ENCODE measurements around the gene DOCK9.

GRCh38 chr13:98918771-98919170, 59.1 kb downstream of the DOCK9 start:
- no peak for TF ChIP-seq CTCF (IDR thresholded peaks at IDR 0.05; ENCODE audit: low read length)
- no peak for TF ChIP-seq EZH2phosphoT487 (IDR thresholded peaks at IDR 0.05; ENCODE audit: low read length)
- TF ChIP-seq EZH2 (optimal IDR thresholded peaks at IDR 0.05; ENCODE audit: low read depth, low read length), result no peak
